Ishikawa (cell line): ENCODE data around the gene TRPM2.

Source experiments
- CEBPB ChIP-seq: IDR thresholded peaks from 2 replicates; pipeline ENCODE4 v1.6.1; 2012
- CREB1 ChIP-seq: IDR thresholded peaks from 2 replicates; pipeline ENCODE4 v1.6.1; 2012; ENCODE audit warnings: low read depth
- EGR1 ChIP-seq: IDR thresholded peaks from 2 replicates; pipeline ENCODE4 v1.6.1; 2012
- EP300 ChIP-seq: IDR thresholded peaks from 2 replicates; pipeline ENCODE4 v1.6.1; 2012; ENCODE audit warnings: borderline replicate concordance
- FOXM1 ChIP-seq: IDR thresholded peaks from 2 replicates; pipeline ENCODE4 v1.6.1; 2012; ENCODE audit warnings: low read depth, borderline replicate concordance
- MAX ChIP-seq: IDR thresholded peaks from 2 replicates; pipeline ENCODE4 v1.6.1; 2012
- NFIC ChIP-seq: IDR thresholded peaks from 2 replicates; pipeline ENCODE4 v1.6.1; 2012
- RAD21 ChIP-seq: IDR thresholded peaks from 2 replicates; pipeline ENCODE4 v1.6.1; 2012; ENCODE audit warnings: low read depth
- TAF1 ChIP-seq: IDR thresholded peaks from 2 replicates; pipeline ENCODE4 v1.6.1; 2012; ENCODE audit warnings: low read depth, mild to moderate bottlenecking
- TCF12 ChIP-seq: IDR thresholded peaks from 2 replicates; pipeline ENCODE4 v1.6.1; 2012; ENCODE audit warnings: low read depth
- TEAD4 ChIP-seq: IDR thresholded peaks from 2 replicates; pipeline ENCODE4 v1.6.1; 2012
- USF1 ChIP-seq: IDR thresholded peaks from 2 replicates; pipeline ENCODE4 v1.6.1; 2012
- YY1 ChIP-seq: IDR thresholded peaks from 2 replicates; pipeline ENCODE4 v1.6.1; 2012; ENCODE audit warnings: low read depth
- ZBTB7A ChIP-seq: IDR thresholded peaks from 2 replicates; pipeline ENCODE4 v1.6.1; 2012; ENCODE audit warnings: low read depth
- TF ChIP-seq, protein P1 (sequence below): IDR thresholded peaks from 2 replicates; pipeline ENCODE4 v1.6.1; 2012; ENCODE audit warnings: low read depth, mild to moderate bottlenecking

TRPM2 gene

GRCh38 chr21:44317871-44318270, 35.5 kb upstream of the TRPM2 start:
- no peak for TF ChIP-seq YY1
- TF ChIP-seq USF1, result no peak
- TF ChIP-seq TCF12, result no peak
- TF ChIP-seq ZBTB7A, result no peak
- TF ChIP-seq CEBPB, result no peak
- no peak for TF ChIP-seq TEAD4
- no peak for TF ChIP-seq NFIC
- TF ChIP-seq, protein P1, sequence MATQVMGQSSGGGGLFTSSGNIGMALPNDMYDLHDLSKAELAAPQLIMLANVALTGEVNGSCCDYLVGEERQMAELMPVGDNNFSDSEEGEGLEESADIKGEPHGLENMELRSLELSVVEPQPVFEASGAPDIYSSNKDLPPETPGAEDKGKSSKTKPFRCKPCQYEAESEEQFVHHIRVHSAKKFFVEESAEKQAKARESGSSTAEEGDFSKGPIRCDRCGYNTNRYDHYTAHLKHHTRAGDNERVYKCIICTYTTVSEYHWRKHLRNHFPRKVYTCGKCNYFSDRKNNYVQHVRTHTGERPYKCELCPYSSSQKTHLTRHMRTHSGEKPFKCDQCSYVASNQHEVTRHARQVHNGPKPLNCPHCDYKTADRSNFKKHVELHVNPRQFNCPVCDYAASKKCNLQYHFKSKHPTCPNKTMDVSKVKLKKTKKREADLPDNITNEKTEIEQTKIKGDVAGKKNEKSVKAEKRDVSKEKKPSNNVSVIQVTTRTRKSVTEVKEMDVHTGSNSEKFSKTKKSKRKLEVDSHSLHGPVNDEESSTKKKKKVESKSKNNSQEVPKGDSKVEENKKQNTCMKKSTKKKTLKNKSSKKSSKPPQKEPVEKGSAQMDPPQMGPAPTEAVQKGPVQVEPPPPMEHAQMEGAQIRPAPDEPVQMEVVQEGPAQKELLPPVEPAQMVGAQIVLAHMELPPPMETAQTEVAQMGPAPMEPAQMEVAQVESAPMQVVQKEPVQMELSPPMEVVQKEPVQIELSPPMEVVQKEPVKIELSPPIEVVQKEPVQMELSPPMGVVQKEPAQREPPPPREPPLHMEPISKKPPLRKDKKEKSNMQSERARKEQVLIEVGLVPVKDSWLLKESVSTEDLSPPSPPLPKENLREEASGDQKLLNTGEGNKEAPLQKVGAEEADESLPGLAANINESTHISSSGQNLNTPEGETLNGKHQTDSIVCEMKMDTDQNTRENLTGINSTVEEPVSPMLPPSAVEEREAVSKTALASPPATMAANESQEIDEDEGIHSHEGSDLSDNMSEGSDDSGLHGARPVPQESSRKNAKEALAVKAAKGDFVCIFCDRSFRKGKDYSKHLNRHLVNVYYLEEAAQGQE, result no peak
- TF ChIP-seq FOXM1, result no peak
- TF ChIP-seq RAD21, result no peak
- no peak for TF ChIP-seq EP300
- no peak for TF ChIP-seq MAX
- TF ChIP-seq CREB1, result no peak
- no peak for TF ChIP-seq TAF1
- TF ChIP-seq EGR1, result no peak

GRCh38 chr21:44318489-44319285, 34.7 kb upstream of the TRPM2 start:
- TF ChIP-seq TEAD4 (no peak), TAF1 (no peak), ZBTB7A (no peak), YY1 (no peak), NFIC (no peak), MAX (no peak), EP300 (no peak), TCF12 (no peak), CREB1 (no peak), USF1 (no peak), FOXM1 (no peak), EGR1 (no peak), CEBPB (no peak), RAD21 (no peak)
- TF ChIP-seq, protein P1, result no peak

DNA sequence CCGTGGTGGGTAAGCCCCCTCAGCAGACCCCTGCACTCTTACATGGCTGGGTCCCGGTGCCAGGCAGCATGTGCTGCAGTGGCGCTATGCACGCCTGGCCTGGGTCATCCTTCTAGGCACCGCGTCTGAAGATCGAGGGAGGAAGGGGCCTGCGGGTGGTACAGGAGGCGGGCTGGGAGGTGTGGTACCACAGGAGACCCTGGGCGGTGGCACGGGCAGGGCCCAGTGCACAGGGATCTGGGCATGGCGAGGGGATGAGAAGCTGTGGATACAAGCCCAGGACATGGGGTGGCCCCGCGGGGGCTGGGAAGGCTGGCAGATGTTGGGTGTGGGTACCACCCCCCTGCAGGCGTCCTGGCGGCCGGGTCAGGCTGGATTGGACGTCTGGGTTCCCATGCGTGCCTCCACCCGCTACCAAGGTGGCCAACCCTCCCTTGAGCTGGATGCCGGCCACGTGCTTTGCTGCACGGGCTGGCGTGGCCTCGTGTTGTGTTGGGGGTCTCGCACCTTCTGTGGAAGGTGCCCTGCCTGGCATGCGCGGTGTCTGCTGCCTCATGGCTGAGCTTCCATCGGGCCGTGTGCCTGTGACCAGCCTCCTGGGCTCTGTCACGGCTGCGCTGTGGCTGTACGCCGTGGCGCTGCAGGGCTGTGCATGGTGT, 33.9 kb upstream of the TRPM2 start:
- no peak for TF ChIP-seq ZBTB7A
- no peak for TF ChIP-seq YY1

GRCh38 chr21:44320847-44321246, 32.6 kb upstream of the TRPM2 start:
- TF ChIP-seq MAX (no peak), TEAD4 (no peak), EGR1 (no peak), USF1 (no peak)

DNA sequence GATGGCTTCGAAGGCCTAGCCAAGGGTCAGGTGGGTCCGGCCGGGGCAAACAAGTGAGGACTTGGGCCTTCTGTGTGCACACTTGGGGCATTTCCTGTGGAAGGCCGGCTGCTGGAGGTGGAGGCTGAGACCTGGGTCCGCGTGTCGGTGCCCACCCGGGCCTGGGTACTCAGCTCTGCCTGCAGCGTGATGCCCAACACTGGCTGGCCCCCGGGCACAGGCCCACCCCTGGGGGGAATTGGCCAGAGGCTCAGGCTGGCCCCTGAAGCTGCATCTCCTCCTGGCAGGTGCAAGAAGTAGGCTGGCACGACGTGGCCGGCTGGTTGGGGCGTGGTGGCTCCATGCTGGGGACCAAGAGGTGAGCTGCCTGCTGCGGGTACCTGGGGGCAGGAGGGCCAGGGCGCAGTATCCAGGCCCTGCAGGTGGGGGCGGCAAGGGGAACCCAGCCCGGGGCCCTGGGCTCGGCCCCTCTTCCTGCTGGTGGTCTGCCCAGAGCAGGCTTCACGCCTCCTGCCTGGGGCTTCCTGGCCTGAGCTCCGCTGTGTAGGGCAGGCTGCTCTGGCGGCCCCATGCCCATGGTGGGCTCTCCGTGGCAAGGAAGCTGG, 31.5 kb upstream of the TRPM2 start:
- no peak for TF ChIP-seq RAD21
- TF ChIP-seq, protein P1, result no peak
- no peak for TF ChIP-seq YY1
